Measurements from ENCODE around the gene FGF23. TPM values are rescaled to one million over a fixed set of nuclear protein-coding genes. Genes with fewer than 3 reads are reported as not detected.

Gene FGF23
- total RNA-seq, 1 experiment from 2014 or later: 0.24 TPM

- H2BK120ac ChIP-seq (ENCODE audit: low read depth, low read length, poor library complexity, severe bottlenecking): no peak overlapping the region
Measured at GRCh38 chr12:4386801-4387200, 7.3 kb upstream of the FGF23 start.

More at GRCh38 chr12:4386801-4387200, 7.3 kb upstream of the FGF23 start:
- WGBS (ENCODE audit: extremely low coverage, insufficient read length, low lambda C conversion rate): no CpG with 5 or more reads among the region's 4 CpGs
- H3K27ac Mint-ChIP-seq: no peak overlapping the region
- Histone ChIP-seq H3K9ac (ENCODE audit: extremely low read depth, insufficient read length, low read length) (no peak overlapping the region), H3K18ac (ENCODE audit: insufficient read length, low read depth, low read length) (no peak overlapping the region), H3K23me2 (ENCODE audit: insufficient read length, low read depth, low read length, poor library complexity, severe bottlenecking) (no peaks in the 10 kb centered on the region), H2BK20ac (ENCODE audit: low read depth, low read length, poor library complexity, severe bottlenecking) (no peak overlapping the region), H3K27me3 (ENCODE audit: insufficient read depth, low read length) (no peaks in the 10 kb centered on the region), H4K20me1 (ENCODE audit: control insufficient read depth, insufficient read depth, insufficient read length) (no peaks in the 10 kb centered on the region), H3K14ac (ENCODE audit: insufficient read depth, low read length) (no peak overlapping the region), H3T11ph (ENCODE audit: low read length) (no peak overlapping the region), H2BK12ac (ENCODE audit: insufficient read length, low read depth, low read length) (no peak overlapping the region), H3K79me1 (ENCODE audit: insufficient read depth, low read depth, low read length, poor library complexity, severe bottlenecking) (no peaks in the 10 kb centered on the region), H3K4me1 (ENCODE audit: insufficient read depth, low read length) (no peaks in the 10 kb centered on the region), H3K4me2 (ENCODE audit: insufficient read depth, insufficient read length, low read length) (no peak overlapping the region), H3K56ac (ENCODE audit: insufficient read length, low read depth, low read length) (no peak overlapping the region), H4K91ac (ENCODE audit: insufficient read length, low read depth, low read length) (no peak overlapping the region), H3K23ac (ENCODE audit: insufficient read length, low read depth, low read length) (no peak overlapping the region), H3K4ac (ENCODE audit: low read depth, low read length) (no peak overlapping the region), H3K27ac (ENCODE audit: insufficient read length, low read depth, low read length) (no peak overlapping the region), H3K79me2 (ENCODE audit: insufficient read depth, low read length) (no peaks in the 10 kb centered on the region), H2AFZ (ENCODE audit: low read length) (no peak overlapping the region), H4K5ac (ENCODE audit: insufficient read length, low read depth, low read length) (no peak overlapping the region), H2BK15ac (ENCODE audit: low read depth, low read length) (no peak overlapping the region), H3K9me3 (ENCODE audit: control insufficient read depth, low read depth, low read length) (no peaks in the 10 kb centered on the region), H4K8ac (replicated peaks; ENCODE audit: insufficient read length, low read depth, low read length) (no peak overlapping the region), H2AK5ac (ENCODE audit: insufficient read length, low read length) (no peak overlapping the region), H2BK5ac (ENCODE audit: insufficient read length, low read length) (no peak overlapping the region)
- no peaks in the 10 kb centered on the region for H3K36me3 Mint-ChIP-seq (ENCODE audit: insufficient read depth in 1 of 3, low read depth in 3 of 3)
- DNase-seq: peak; percentile 10
- no peaks in the 10 kb centered on the region for H3K9me3 Mint-ChIP-seq
- peaks cover 4 to 7% of the 10 kb centered on the region in 2 experiments; a peak in 2 of 4 replicates for H3K4me1 Mint-ChIP-seq
- peaks cover 9% of the 10 kb centered on the region for H3K27me3 Mint-ChIP-seq (ENCODE audit: low read depth)
- TF ChIP-seq, protein P1, sequence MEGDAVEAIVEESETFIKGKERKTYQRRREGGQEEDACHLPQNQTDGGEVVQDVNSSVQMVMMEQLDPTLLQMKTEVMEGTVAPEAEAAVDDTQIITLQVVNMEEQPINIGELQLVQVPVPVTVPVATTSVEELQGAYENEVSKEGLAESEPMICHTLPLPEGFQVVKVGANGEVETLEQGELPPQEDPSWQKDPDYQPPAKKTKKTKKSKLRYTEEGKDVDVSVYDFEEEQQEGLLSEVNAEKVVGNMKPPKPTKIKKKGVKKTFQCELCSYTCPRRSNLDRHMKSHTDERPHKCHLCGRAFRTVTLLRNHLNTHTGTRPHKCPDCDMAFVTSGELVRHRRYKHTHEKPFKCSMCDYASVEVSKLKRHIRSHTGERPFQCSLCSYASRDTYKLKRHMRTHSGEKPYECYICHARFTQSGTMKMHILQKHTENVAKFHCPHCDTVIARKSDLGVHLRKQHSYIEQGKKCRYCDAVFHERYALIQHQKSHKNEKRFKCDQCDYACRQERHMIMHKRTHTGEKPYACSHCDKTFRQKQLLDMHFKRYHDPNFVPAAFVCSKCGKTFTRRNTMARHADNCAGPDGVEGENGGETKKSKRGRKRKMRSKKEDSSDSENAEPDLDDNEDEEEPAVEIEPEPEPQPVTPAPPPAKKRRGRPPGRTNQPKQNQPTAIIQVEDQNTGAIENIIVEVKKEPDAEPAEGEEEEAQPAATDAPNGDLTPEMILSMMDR (conservative IDR thresholded peaks at IDR 0.05): no peak
- no peak overlapping the region for H3K4me3 Mint-ChIP-seq

Measured in H9 (cell line).